GM12878 (cell line): Measurements from ENCODE around the gene AHCYL2. TPM values are rescaled to one million over a fixed set of nuclear protein-coding genes. Genes with fewer than 3 reads are reported as not detected.
A peak's percentile ranks its signal among the peaks of the same experiment; 100 is the strongest.

Experiments
- ELK1 ChIP-seq: IDR thresholded peaks from 2 replicates; pipeline ENCODE4 v1.6.1; 2012; ENCODE audit warnings: low read depth, low read length, improper control_type of control experiment
- HDAC6 ChIP-seq: fragments of 200-600 bp; sonication (generic); IDR thresholded peaks from one replicate; pipeline ENCODE4 v1.8.0; 2017; ENCODE audit warnings: antibody characterized with exemption; ENCODE audit not compliant: unreplicated experiment
- MTA2 ChIP-seq: fragments of 450-650 bp; IDR thresholded peaks from 2 replicates; pipeline ENCODE4 v1.6.1; 2016; ENCODE audit warnings: low read depth, mild to moderate bottlenecking, moderate library complexity
- NRF1 ChIP-seq: conservative IDR thresholded peaks from 2 replicates; pipeline ENCODE4 v1.6.1; 2011; ENCODE audit warnings: mild to moderate bottlenecking, low read depth, low read length, improper control_type of control experiment
- PAX5 ChIP-seq: IDR thresholded peaks from 2 replicates; pipeline ENCODE4 v1.6.1; 2011; ENCODE audit warnings: low read depth, low read length, borderline replicate concordance
- PAX8 ChIP-seq: fragments of 450-650 bp; IDR thresholded peaks from 2 replicates; pipeline ENCODE4 v1.6.1; 2017; ENCODE audit warnings: mild to moderate bottlenecking, moderate library complexity
- PKNOX1 ChIP-seq: fragments of 450-650 bp; IDR thresholded peaks from 2 replicates; pipeline ENCODE4 v1.6.1; 2016; ENCODE audit warnings: mild to moderate bottlenecking
- POLR2AphosphoS2 ChIP-seq: IDR thresholded peaks from 2 replicates; pipeline ENCODE4 v1.6.1; 2011; ENCODE audit warnings: low read depth, mild to moderate bottlenecking, low read length, improper control_type of control experiment, moderate library complexity
- POLR2AphosphoS5 ChIP-seq: IDR thresholded peaks from 2 replicates; pipeline ENCODE4 v1.6.1; 2011; ENCODE audit warnings: mild to moderate bottlenecking, low read length, inconsistent platforms
- POU2F2 ChIP-seq: IDR thresholded peaks from 3 replicates; pipeline ENCODE4 v1.6.1; 2011; ENCODE audit warnings: low read depth, mild to moderate bottlenecking, low read length, borderline replicate concordance
- SMC3 ChIP-seq: IDR thresholded peaks from 2 replicates; pipeline ENCODE4 v1.6.1; 2011; ENCODE audit warnings: low read length, improper control_type of control experiment, borderline replicate concordance
- ZNF592 ChIP-seq: fragments of 450-650 bp; IDR thresholded peaks from 2 replicates; pipeline ENCODE4 v1.6.1; 2017; ENCODE audit warnings: mild to moderate bottlenecking, moderate library complexity
- polyA plus RNA-seq, 11 experiments: library from polyadenylated mRNA; depleted of rRNA in 4 of 11; unstranded in 6 of 11; stranded (reverse) in 5 of 11; fragments of >200 nt; fragmentation: Nextera tagmentation in 4 of 11; fragmentation: Illumina TruSeq in 1 of 11; extraction: Ambion mirVana in 4 of 11; extraction: Trizol in 1 of 11; gene quantifications; 1 replicate in 1 of 11; 2 replicates in 10 of 11; pipeline versions ENCODE4 v1.2.1 to v1.2.3, GENCODE V29; 2011 to 2016; ENCODE audit warnings: inconsistent platforms in 2 of 11, missing spikeins in 2 of 11, low read depth in 1 of 11
- total RNA-seq, 4 experiments: library from RNA; depleted of rRNA in 3 of 4; stranded (reverse); fragments of >200 nt in 3 of 4; fragmentation: Illumina TruSeq in 1 of 4; extraction: Trizol in 1 of 4; gene quantifications; 2 replicates each; pipeline versions ENCODE4 v1.2.1 to v1.2.3, GENCODE V29; 2013 to 2021
- TF ChIP-seq, protein P1 (sequence below): IDR thresholded peaks from 2 replicates; pipeline ENCODE4 v1.6.1; 2012; ENCODE audit warnings: mild to moderate bottlenecking, low read depth, low read length
- TF ChIP-seq, protein P2 (sequence below): fragments of 450-650 bp; IDR thresholded peaks from 2 replicates; pipeline ENCODE4 v1.6.1; 2018; ENCODE audit warnings: mild to moderate bottlenecking, low read depth, moderate library complexity; ENCODE audit not compliant: partially characterized antibody

Gene AHCYL2
- total and polyA plus RNA-seq, 10 of the 15 experiments (the other 5 are each of a cell fraction or from before 2014, with no cell fraction given), result 1.7 to 29.1 (median 5.4) TPM

- TF ChIP-seq, protein P1, sequence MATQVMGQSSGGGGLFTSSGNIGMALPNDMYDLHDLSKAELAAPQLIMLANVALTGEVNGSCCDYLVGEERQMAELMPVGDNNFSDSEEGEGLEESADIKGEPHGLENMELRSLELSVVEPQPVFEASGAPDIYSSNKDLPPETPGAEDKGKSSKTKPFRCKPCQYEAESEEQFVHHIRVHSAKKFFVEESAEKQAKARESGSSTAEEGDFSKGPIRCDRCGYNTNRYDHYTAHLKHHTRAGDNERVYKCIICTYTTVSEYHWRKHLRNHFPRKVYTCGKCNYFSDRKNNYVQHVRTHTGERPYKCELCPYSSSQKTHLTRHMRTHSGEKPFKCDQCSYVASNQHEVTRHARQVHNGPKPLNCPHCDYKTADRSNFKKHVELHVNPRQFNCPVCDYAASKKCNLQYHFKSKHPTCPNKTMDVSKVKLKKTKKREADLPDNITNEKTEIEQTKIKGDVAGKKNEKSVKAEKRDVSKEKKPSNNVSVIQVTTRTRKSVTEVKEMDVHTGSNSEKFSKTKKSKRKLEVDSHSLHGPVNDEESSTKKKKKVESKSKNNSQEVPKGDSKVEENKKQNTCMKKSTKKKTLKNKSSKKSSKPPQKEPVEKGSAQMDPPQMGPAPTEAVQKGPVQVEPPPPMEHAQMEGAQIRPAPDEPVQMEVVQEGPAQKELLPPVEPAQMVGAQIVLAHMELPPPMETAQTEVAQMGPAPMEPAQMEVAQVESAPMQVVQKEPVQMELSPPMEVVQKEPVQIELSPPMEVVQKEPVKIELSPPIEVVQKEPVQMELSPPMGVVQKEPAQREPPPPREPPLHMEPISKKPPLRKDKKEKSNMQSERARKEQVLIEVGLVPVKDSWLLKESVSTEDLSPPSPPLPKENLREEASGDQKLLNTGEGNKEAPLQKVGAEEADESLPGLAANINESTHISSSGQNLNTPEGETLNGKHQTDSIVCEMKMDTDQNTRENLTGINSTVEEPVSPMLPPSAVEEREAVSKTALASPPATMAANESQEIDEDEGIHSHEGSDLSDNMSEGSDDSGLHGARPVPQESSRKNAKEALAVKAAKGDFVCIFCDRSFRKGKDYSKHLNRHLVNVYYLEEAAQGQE, result no peak
- no peak for TF ChIP-seq PAX5
- no peak for TF ChIP-seq POLR2AphosphoS2
- TF ChIP-seq ZNF592, result peak; percentile 40; the same call in 1 of the 2 replicates
- 0 out of 2 replicates have a peak, but pooled peaks have one; percentile 60 for TF ChIP-seq PAX8
- no peak for TF ChIP-seq NRF1
- no peak for TF ChIP-seq POLR2AphosphoS5
- TF ChIP-seq SMC3, result no peak
- no peak for TF ChIP-seq ELK1
- TF ChIP-seq HDAC6, result no peak
- TF ChIP-seq MTA2, result peak; percentile 100
- no peak for TF ChIP-seq POU2F2
- TF ChIP-seq, protein P2, sequence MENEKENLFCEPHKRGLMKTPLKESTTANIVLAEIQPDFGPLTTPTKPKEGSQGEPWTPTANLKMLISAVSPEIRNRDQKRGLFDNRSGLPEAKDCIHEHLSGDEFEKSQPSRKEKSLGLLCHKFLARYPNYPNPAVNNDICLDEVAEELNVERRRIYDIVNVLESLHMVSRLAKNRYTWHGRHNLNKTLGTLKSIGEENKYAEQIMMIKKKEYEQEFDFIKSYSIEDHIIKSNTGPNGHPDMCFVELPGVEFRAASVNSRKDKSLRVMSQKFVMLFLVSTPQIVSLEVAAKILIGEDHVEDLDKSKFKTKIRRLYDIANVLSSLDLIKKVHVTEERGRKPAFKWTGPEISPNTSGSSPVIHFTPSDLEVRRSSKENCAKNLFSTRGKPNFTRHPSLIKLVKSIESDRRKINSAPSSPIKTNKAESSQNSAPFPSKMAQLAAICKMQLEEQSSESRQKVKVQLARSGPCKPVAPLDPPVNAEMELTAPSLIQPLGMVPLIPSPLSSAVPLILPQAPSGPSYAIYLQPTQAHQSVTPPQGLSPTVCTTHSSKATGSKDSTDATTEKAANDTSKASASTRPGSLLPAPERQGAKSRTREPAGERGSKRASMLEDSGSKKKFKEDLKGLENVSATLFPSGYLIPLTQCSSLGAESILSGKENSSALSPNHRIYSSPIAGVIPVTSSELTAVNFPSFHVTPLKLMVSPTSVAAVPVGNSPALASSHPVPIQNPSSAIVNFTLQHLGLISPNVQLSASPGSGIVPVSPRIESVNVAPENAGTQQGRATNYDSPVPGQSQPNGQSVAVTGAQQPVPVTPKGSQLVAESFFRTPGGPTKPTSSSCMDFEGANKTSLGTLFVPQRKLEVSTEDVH, result no peak
- no peak for TF ChIP-seq PKNOX1
Measured at GRCh38 chr7:129375141-129375938, 150.5 kb downstream of the AHCYL2 start (continued).
